ENCODE measurements around the gene FGF6.
"Not testable (repeated sequence)": the region's sequence is repeated elsewhere in the genome, so short reads cannot be mapped to it uniquely, and the experiment has no call there.

Gene FGF6

DNA sequence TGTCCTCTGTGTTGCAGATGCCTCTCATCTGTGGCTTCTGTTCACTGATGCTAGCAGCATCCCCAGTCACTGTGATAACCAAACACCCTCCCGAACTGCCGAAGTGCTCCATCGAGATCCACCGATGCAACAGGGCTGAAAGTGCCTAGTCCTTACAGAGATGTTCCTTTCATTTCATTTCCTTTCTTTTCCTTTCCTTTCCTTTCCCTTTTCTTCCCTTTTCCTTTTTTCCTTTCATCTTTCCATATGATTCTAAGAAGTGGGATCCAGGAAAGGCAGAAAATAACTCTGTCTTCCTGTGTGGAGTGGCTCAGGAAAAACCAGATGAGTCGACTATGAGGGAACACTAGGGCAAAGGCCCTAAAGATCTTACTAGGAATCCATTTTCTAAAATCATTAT is 26.7 kb downstream of the FGF6 start:
- DNase-seq (ENCODE audit: low read depth), result no peak

DNA sequence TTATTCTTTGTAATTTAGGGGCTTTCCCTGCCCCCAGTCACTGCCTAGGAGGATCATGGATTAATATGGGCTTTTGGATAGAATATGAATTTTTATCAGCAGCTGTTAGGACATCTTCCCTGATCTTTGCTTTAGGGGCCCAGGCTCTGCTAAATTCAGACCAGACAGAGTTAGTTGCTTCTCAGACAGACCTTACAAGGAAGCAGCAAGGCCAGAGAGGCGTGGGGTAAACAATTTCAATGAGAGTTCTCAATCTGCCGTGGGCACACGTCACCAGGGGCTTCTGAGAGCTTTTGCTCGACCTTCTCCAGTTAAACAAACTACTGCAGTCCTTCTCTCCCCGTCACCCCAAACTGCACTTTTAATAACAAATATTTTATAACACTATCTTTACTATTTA is 27.7 kb downstream of the FGF6 start:
- no peak for DNase-seq (ENCODE audit: low read depth)

GRCh38 chr12:4417455-4417854 is 28.2 kb downstream of the FGF6 start:
- no peak for DNase-seq (ENCODE audit: low read depth)

DNA sequence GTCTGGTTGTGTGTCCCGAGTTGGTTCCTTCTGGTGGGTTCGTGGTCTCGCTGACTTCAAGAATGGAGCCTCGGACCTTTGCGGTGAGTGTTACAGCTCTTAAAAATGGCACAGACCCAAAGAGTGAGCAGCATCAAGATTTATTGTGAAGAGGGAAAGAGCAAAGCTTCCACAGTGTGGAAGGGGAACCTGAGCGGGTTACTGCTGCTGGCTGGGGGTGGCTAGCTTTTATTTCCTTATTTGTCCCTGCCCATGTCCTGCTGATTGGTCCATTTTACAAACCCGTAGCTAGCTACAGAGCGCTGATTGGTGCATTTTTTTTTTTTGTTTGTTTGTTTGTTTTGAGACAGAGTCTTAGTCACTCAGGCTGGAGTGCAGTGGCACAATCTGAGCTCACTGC is 29.3 kb downstream of the FGF6 start:
- no peak for DNase-seq (ENCODE audit: low read depth)

DNA sequence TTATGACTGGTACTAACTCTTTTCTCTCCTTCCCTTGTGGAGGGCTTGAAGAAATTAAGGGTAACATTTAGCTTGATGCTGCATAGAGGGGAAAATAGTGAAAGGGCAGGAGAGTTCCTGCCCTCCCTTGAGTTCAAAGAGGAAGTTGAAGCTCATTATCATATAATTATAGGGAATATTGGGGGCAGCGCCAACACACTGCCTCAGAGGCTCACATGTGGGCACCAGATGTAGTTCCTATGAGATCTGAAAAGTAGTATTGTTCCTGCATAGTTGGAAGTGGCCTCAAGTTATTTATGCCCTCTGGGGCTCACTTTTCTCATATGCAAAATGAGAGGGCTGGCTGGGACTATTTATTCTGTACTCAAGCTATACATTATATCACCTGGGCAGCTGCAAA is 33.1 kb downstream of the FGF6 start:
- DNase-seq (ENCODE audit: low read depth), result no peak

- no peak for DNase-seq (ENCODE audit: low read depth)
Observed at GRCh38 chr12:4412056-4412455, 33.6 kb downstream of the FGF6 start.

DNA sequence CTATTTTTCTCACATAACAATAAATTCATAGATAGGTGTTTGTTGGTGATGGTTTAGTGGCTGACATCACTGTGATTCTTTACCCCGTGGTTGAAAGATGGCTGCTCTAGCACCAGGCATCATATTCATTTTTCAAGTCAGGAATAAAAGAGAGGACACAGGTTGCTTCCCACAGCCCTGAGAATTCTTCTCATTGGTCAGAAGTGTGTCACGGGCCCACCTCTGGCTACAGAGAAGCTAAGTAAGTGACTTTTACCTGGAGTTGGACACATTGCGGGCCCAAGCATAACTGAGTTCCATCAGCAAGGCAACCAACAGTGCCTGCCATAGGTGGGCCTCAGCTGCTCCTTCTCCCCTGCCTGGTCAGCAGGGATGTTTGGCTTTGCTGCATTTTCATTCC is 38.5 kb downstream of the FGF6 start:
- no peak for DNase-seq (ENCODE audit: low read depth)

DNA sequence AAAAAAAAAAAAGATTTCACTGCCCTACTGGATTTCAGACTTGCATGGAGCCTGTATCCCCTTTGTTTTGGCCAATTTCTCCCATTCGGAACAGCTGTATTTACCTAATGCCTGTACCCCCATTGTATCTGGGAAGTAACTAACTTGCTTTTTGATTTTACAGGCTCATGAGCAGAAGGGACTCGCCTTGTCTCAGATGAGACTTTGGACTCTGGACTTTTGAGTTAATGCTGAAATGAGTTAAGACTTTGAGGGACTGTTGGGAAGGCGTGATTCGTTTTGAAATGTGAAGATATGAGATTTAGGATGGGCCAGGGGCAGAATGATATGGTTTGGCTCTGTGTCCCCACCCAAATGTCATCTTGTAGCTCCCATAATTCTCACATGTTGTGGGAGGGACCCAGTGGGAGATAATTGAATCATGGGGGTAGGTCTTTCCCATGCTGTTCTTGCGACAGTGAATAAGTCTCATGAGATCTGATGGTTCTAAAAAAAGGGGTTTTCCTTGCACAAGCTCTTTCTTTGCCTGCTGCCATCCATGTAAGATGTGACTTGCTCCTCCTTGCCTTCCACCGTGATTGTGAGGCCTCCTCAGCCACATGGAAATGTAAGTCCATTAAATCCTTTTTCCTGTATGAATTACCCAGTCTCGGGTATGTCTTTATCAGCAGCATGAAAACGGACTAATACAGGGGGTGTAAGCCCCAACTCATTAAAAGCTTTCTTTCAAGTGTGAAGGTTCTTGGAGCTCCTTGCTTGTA is 40.6 kb downstream of the FGF6 start:
- not testable (repeated sequence) for DNase-seq (ENCODE audit: low read depth)

GRCh38 chr12:4402996-4403395 is 42.6 kb downstream of the FGF6 start:
- no peak for DNase-seq (ENCODE audit: low read depth)

DNA sequence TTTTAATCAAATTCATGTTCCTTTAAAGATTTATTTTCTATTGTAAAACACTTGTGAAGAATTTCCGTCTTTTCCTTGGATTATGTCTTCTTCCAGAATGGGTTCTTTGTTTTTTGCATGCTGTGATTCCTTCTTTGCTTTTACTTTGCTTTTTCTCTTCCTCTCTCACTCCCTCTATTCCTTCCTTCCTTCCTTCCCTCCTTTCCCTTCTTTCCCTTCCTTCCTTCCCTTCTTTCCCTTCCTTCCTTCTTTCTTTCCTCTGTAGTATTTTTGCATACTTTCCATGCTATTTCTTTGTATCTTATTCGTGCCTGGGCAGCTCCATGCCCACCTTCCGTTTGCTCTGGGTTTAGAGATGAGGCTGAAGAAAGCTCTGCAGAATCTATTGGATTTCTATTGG is 44.5 kb downstream of the FGF6 start:
- no peak for DNase-seq (ENCODE audit: low read depth)

DNA sequence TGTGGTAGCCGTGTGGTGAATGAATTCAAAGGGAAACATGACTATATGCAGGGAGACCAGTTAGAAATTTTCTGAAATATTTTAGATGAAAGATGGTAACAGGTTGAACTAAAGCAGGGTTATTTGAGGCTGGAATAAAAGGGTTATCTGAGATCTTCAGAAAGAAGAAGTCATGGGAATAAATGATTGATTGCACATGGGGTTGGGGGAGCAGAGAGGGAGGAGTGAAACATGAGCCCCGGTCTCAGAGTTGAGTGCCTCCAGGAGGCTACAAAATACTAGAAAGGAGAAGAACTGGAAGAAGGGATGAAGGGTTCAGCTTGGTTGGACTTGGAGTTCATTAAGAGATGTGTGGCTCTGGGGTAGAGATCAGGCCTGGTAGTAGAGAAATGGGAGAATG is 49.8 kb downstream of the FGF6 start:
- no peak for DNase-seq (ENCODE audit: low read depth)

DNA sequence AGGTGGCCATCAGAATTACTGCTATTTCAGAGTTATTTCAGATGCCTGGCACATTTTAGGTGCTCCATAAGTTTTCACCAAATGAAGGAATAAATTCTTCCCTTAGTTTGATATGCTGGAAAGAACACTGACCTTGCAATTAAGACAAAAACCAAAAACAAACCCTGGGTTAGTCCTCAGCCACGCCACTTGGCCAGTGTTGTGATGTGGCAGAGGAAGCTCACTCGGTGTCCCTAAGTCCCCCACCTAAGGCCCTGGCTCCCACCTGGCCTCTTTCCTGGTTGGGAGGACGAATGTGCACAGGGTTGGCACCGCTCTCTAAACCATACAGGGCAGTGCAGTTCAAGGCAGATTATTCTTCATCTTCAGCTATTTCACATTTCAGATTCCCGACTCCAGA is 52.4 kb downstream of the FGF6 start:
- DNase-seq (ENCODE audit: low read depth), result no peak

- no peak for DNase-seq (ENCODE audit: low read depth)
Observed at GRCh38 chr12:4392223-4392742, 53.3 kb downstream of the FGF6 start.

- no peak for DNase-seq (ENCODE audit: low read depth)
Observed at GRCh38 chr12:4388662-4389061, 57.0 kb downstream of the FGF6 start.

- no peak for DNase-seq (ENCODE audit: low read depth)
Observed at GRCh38 chr12:4388032-4388431, 57.6 kb downstream of the FGF6 start.

DNA sequence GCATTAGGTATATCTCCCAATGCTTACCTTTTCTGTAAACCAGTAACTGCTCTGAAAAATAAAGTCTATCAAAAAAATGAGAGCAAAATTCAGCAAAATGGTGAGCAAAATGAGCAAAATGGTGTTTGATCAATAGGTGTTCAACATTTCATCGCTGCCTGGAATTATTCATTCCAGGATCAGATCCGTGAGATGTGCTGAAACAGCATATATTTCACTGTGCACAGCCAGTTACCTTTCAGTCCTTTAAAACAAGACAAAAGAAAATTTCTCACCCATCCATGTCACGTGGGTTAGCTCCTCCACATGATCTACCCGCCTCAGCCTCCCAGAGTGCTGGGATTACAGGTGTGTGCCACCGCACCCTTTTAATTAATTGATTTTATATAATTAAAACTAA is 58.0 kb downstream of the FGF6 start:
- no peak for DNase-seq (ENCODE audit: low read depth)

GRCh38 chr12:4386801-4387200 is 58.8 kb downstream of the FGF6 start:
- no peak for DNase-seq (ENCODE audit: low read depth)
